SK-N-SH (cell line): Measurements from ENCODE around the gene SYT5. TPM values are rescaled to one million over a fixed set of nuclear protein-coding genes. Genes with fewer than 3 reads are reported as not detected.

Source experiments
- CTCF ChIA-PET: fragments of 300-600, 350-600 bp; formaldehyde crosslinking; extraction: SDS; loops from one replicate; lab custom pipeline; 2021; lab: Yijun Ruan, JAX
- POLR2A ChIA-PET: fragments of 350-600 bp; sonication (Branson Sonifier 250); formaldehyde crosslinking; extraction: SDS; loops from one replicate; lab custom pipeline; 2020; ENCODE audit warnings: antibody characterized with exemption, inconsistent platforms; lab: Yijun Ruan, JAX
- DNase-seq: peaks from one replicate; pipeline ENCODE4 v3.0.0; 2012
- H2AFZ ChIP-seq: fragments of 200-600 bp; sonication (generic); 2 replicates; pipeline ENCODE4 v1.8.1; 2016; ENCODE audit warnings: antibody characterized with exemption, mild to moderate bottlenecking, low read depth
- H3F3A ChIP-seq: fragments of 200-600 bp; sonication (generic); replicated peaks from 2 replicates; pipeline ENCODE3; 2016; ENCODE audit warnings: antibody characterized with exemption, mild to moderate bottlenecking; ENCODE audit not compliant: insufficient read depth
- H3K27ac ChIP-seq, 2 experiments: fragments of 200-500 bp in 1 of 2; fragments of 200-600 bp in 1 of 2; sonication (Bioruptor generic) in 1 of 2; sonication (generic), shearing (Covaris generic) in 1 of 2; 2 replicates each; pipeline versions ENCODE4 v1.5.1 to v1.6.1; 2014 to 2016; ENCODE audit warnings: low read depth in 2 of 2, inconsistent platforms in 1 of 2, low read length in 1 of 2, mild to moderate bottlenecking in 1 of 2, mixed read lengths in 1 of 2
- H3K27me3 ChIP-seq: fragments of 200-600 bp; sonication (generic), shearing (Covaris generic); 2 replicates; pipeline ENCODE4 v1.6.1; 2016; ENCODE audit warnings: mixed run types; ENCODE audit not compliant: insufficient read depth
- H3K36me3 ChIP-seq, 2 experiments: fragments of 200-500 bp in 1 of 2; fragments of 200-600 bp in 1 of 2; sonication (Bioruptor generic) in 1 of 2; sonication (generic) in 1 of 2; replicated peaks in 1 of 2; 2 replicates each; pipeline versions ENCODE3 to v1.5.1; 2014 to 2016; ENCODE audit warnings: low read length in 1 of 2, mild to moderate bottlenecking in 1 of 2; ENCODE audit not compliant: insufficient read depth in 2 of 2, control insufficient read depth in 1 of 2
- H3K4me1 ChIP-seq, 2 experiments: fragments of 200-500 bp in 1 of 2; fragments of 200-600 bp in 1 of 2; sonication (Bioruptor generic) in 1 of 2; sonication (generic), shearing (Covaris generic) in 1 of 2; 2 replicates each; pipeline versions ENCODE4 v1.5.1 to v1.6.1; 2014 to 2016; ENCODE audit warnings: low read depth in 1 of 2, low read length in 1 of 2, mixed run types in 1 of 2; ENCODE audit not compliant: insufficient read depth in 2 of 2, control insufficient read depth in 1 of 2
- H3K4me2 ChIP-seq: fragments of 200-600 bp; sonication (generic), shearing (Covaris generic); 2 replicates; pipeline ENCODE4 v1.6.1; 2017; ENCODE audit warnings: mixed run types
- H3K4me3 ChIP-seq, 2 experiments: fragments of 200-500 bp in 1 of 2; fragments of 200-600 bp in 1 of 2; sonication (Bioruptor generic) in 1 of 2; sonication (generic), shearing (Covaris generic) in 1 of 2; 2 replicates each; pipeline versions ENCODE4 v1.5.1 to v1.8.1; 2014 to 2016; ENCODE audit warnings: low read depth in 2 of 2, inconsistent platforms in 1 of 2, low read length in 1 of 2, mild to moderate bottlenecking in 1 of 2, mixed read lengths in 1 of 2, moderate library complexity in 1 of 2
- H3K79me2 ChIP-seq: fragments of 200-600 bp; sonication (generic); 2 replicates; pipeline ENCODE4 v1.8.1; 2017; ENCODE audit warnings: mild to moderate bottlenecking; ENCODE audit not compliant: insufficient read depth
- H3K9ac ChIP-seq: fragments of 200-600 bp; sonication (generic); 2 replicates; pipeline ENCODE4 v1.6.1; 2017; ENCODE audit warnings: mixed run types
- H3K9me2 ChIP-seq: fragments of 200-600 bp; sonication (generic); 2 replicates; pipeline ENCODE4 v1.6.1; 2017; ENCODE audit warnings: mixed run types
- H3K9me3 ChIP-seq: fragments of 200-600 bp; sonication (generic); 2 replicates; pipeline ENCODE4 v1.6.1; 2017; ENCODE audit warnings: mixed run types, mild to moderate bottlenecking, moderate library complexity
- H4K20me1 ChIP-seq: fragments of 200-600 bp; sonication (generic); 2 replicates; pipeline ENCODE4 v1.6.1; 2017; ENCODE audit warnings: mild to moderate bottlenecking, mixed run types; ENCODE audit not compliant: insufficient read depth
- EZH2phosphoT487 ChIP-seq: fragments of 200-600 bp; sonication (generic); IDR thresholded peaks from 2 replicates; pipeline ENCODE4 v1.6.1; 2017; ENCODE audit warnings: low read depth, mixed run types, mild to moderate bottlenecking, antibody characterized with exemption, moderate library complexity, borderline replicate concordance
- FOSL2 ChIP-seq: IDR thresholded peaks from 2 replicates; pipeline ENCODE4 v1.4.0; 2012; ENCODE audit warnings: low read depth, mild to moderate bottlenecking, moderate library complexity, borderline replicate concordance
- NRF1 ChIP-seq: IDR thresholded peaks from 2 replicates; pipeline ENCODE4 v1.6.1; 2012; ENCODE audit warnings: low read depth, mild to moderate bottlenecking, low read length
- POLR2AphosphoS5 ChIP-seq: IDR thresholded peaks from 2 replicates; pipeline ENCODE4 v1.6.1; 2012; ENCODE audit warnings: low read depth, low read length
- SMC3 ChIP-seq: IDR thresholded peaks from 2 replicates; pipeline ENCODE4 v1.6.1; 2012; ENCODE audit warnings: low read depth, low read length, improper control_type of control experiment
- WGBS: methylation state at CpG from one replicate; pipeline ENCODE4 v1.1.6; 2017; ENCODE audit warnings: low lambda C conversion rate; 5-methylcytosine and 5-hydroxymethylcytosine counted together
- polyA plus RNA-seq, 3 experiments: library from polyadenylated mRNA; depleted of rRNA; stranded (reverse); fragments of >200 nt; gene quantifications; 2 replicates each; pipeline ENCODE4 v1.2.3, GENCODE V29; 2012
- TF ChIP-seq, protein P1 (sequence below): IDR thresholded peaks from 2 replicates; pipeline ENCODE4 v1.6.1; 2012; ENCODE audit warnings: mild to moderate bottlenecking, low read depth, low read length, moderate library complexity
- TF ChIP-seq, protein P2 (sequence below): fragments of 150-350 bp; IDR thresholded peaks from 2 replicates; pipeline ENCODE4 v1.6.1; 2017; ENCODE audit warnings: antibody characterized with exemption, low read length, low read depth, borderline replicate concordance
- TF ChIP-seq, protein P3 (sequence below): IDR thresholded peaks from 2 replicates; pipeline ENCODE4 v1.4.0; 2012; ENCODE audit warnings: low read depth, borderline replicate concordance

Gene SYT5
- polyA plus RNA-seq, 1 of the 3 experiments (the other 2 are of a cell fraction): 0.21 TPM

DNA sequence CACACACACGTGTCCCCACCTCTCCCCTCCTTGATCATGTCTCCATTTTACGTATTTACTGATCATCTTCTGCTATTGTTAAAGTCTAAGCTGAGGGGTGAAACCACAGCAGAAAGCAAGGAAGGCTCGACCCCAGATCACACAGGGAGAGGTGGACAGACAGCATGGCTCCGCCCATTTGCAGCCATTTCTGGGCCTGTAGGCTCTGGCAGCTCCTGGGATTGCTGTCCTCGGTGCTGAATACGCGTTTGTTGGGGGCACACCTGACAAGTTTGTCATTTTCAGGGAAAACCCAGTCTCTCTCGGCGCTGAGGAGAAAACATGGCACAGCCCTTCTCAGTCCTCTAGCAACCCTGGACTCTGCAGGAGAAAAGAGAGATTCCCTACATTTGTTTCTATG lies 40.4 kb upstream of the SYT5 start:
- Histone ChIP-seq H3K27me3 (no peaks in the 10 kb centered on the region), H3K4me3 (no peak overlapping the region), H3K79me2 (no peaks in the 10 kb centered on the region), H3K27ac (no peak overlapping the region), H4K20me1 (peaks cover 1% of the 10 kb centered on the region; the same call in 1 of the 2 replicates), H3K9me3 (no peaks in the 10 kb centered on the region), H3K4me2 (no peak overlapping the region), H3K9me2 (no peaks in the 10 kb centered on the region), H2AFZ (no peak overlapping the region), H3K4me1 (peaks cover 3 to 5% of the 10 kb centered on the region in 2 experiments; a peak in 1 of 4 replicates), H3K36me3 (peaks cover 0 to 5% of the 10 kb centered on the region in 2 experiments), H3K9ac (no peak overlapping the region), H3F3A (peaks cover 13% of the 10 kb centered on the region)
- WGBS: 92% methylated on average over 9 of the region's 9 CpGs
- CTCF ChIA-PET: interaction anchor here (0.9 to 1.2 kb wide), 2 partner anchors 60 to 61 kb away, joined by 3 to 4 read pairs; no protein-coding TSS in a partner anchor
- POLR2A ChIA-PET: interaction anchor here (2.2 kb wide), 1 partner anchor 41 kb away, joined by 5 read pairs; the partner anchor contains the start of gene SYT5
- no peak for DNase-seq
- no peak for TF ChIP-seq NRF1
- TF ChIP-seq, protein P1, sequence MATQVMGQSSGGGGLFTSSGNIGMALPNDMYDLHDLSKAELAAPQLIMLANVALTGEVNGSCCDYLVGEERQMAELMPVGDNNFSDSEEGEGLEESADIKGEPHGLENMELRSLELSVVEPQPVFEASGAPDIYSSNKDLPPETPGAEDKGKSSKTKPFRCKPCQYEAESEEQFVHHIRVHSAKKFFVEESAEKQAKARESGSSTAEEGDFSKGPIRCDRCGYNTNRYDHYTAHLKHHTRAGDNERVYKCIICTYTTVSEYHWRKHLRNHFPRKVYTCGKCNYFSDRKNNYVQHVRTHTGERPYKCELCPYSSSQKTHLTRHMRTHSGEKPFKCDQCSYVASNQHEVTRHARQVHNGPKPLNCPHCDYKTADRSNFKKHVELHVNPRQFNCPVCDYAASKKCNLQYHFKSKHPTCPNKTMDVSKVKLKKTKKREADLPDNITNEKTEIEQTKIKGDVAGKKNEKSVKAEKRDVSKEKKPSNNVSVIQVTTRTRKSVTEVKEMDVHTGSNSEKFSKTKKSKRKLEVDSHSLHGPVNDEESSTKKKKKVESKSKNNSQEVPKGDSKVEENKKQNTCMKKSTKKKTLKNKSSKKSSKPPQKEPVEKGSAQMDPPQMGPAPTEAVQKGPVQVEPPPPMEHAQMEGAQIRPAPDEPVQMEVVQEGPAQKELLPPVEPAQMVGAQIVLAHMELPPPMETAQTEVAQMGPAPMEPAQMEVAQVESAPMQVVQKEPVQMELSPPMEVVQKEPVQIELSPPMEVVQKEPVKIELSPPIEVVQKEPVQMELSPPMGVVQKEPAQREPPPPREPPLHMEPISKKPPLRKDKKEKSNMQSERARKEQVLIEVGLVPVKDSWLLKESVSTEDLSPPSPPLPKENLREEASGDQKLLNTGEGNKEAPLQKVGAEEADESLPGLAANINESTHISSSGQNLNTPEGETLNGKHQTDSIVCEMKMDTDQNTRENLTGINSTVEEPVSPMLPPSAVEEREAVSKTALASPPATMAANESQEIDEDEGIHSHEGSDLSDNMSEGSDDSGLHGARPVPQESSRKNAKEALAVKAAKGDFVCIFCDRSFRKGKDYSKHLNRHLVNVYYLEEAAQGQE: peak; percentile 93
- no peak for TF ChIP-seq FOSL2
- TF ChIP-seq, protein P2, sequence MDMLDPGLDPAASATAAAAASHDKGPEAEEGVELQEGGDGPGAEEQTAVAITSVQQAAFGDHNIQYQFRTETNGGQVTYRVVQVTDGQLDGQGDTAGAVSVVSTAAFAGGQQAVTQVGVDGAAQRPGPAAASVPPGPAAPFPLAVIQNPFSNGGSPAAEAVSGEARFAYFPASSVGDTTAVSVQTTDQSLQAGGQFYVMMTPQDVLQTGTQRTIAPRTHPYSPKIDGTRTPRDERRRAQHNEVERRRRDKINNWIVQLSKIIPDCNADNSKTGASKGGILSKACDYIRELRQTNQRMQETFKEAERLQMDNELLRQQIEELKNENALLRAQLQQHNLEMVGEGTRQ: no peak
- TF ChIP-seq EZH2phosphoT487: no peak
- 0 out of 2 replicates have a peak, but pooled peaks have one; percentile 10 for TF ChIP-seq POLR2AphosphoS5
- TF ChIP-seq SMC3: no peak
- TF ChIP-seq, protein P3, sequence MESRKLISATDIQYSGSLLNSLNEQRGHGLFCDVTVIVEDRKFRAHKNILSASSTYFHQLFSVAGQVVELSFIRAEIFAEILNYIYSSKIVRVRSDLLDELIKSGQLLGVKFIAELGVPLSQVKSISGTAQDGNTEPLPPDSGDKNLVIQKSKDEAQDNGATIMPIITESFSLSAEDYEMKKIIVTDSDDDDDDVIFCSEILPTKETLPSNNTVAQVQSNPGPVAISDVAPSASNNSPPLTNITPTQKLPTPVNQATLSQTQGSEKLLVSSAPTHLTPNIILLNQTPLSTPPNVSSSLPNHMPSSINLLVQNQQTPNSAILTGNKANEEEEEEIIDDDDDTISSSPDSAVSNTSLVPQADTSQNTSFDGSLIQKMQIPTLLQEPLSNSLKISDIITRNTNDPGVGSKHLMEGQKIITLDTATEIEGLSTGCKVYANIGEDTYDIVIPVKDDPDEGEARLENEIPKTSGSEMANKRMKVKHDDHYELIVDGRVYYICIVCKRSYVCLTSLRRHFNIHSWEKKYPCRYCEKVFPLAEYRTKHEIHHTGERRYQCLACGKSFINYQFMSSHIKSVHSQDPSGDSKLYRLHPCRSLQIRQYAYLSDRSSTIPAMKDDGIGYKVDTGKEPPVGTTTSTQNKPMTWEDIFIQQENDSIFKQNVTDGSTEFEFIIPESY: no peak
- TF ChIP-seq, all 33 proteins: peak for 2
